ENCODE results near the gene PLEKHM2. TPM values are rescaled to one million over a fixed set of nuclear protein-coding genes. Genes with fewer than 3 reads are reported as not detected.

PLEKHM2 gene
- total RNA-seq, 1 experiment from 2014 or later: 45.9 TPM

GRCh38 chr1:15767941-15768340 lies 83.8 kb downstream of the PLEKHM2 start:
- no peak overlapping the region for H3K9ac ChIP-seq (ENCODE audit: extremely low read depth, insufficient read length, low read length)
- no peak overlapping the region for H3K4ac ChIP-seq (ENCODE audit: low read depth, low read length)
- no peak overlapping the region for H4K5ac ChIP-seq (ENCODE audit: insufficient read length, low read depth, low read length)
- no peak overlapping the region for H2BK12ac ChIP-seq (ENCODE audit: insufficient read length, low read depth, low read length)
- no peak overlapping the region for H2BK20ac ChIP-seq (ENCODE audit: low read depth, low read length, poor library complexity, severe bottlenecking)
- Mint-ChIP-seq H3K9me3 (no peaks in the 10 kb centered on the region), H3K4me1 (peaks cover 6 to 7% of the 10 kb centered on the region in 2 experiments; a peak in 3 of 4 replicates), H3K36me3 (ENCODE audit: insufficient read depth in 1 of 3, low read depth in 3 of 3) (peaks cover 47 to 72% (median 55%) of the 10 kb centered on the region in 3 experiments), H3K4me3 (no peak overlapping the region), H3K27me3 (ENCODE audit: low read depth) (no peaks in the 10 kb centered on the region), H3K27ac (no peak overlapping the region)
- no peak overlapping the region for H3K23ac ChIP-seq (ENCODE audit: insufficient read length, low read depth, low read length)
- H2AFZ ChIP-seq (ENCODE audit: low read length): no peak overlapping the region
- H3K79me1 ChIP-seq (ENCODE audit: insufficient read depth, low read depth, low read length, poor library complexity, severe bottlenecking): no peaks in the 10 kb centered on the region
- no peak overlapping the region for H2BK120ac ChIP-seq (ENCODE audit: low read depth, low read length, poor library complexity, severe bottlenecking)
- no peaks in the 10 kb centered on the region for H3K23me2 ChIP-seq (ENCODE audit: insufficient read length, low read depth, low read length, poor library complexity, severe bottlenecking)
- H3K79me2 ChIP-seq (ENCODE audit: insufficient read depth, low read length): no peaks in the 10 kb centered on the region; the same call in 1 of the 2 replicates
- no peak overlapping the region for H3K18ac ChIP-seq (ENCODE audit: insufficient read length, low read depth, low read length)
- no peak overlapping the region for H2AK5ac ChIP-seq (ENCODE audit: insufficient read length, low read length)
- no peak overlapping the region for H3K27ac ChIP-seq (ENCODE audit: insufficient read length, low read depth, low read length)
- no peaks in the 10 kb centered on the region for H3K9me3 ChIP-seq (ENCODE audit: control insufficient read depth, low read depth, low read length)
- no peak overlapping the region for H4K91ac ChIP-seq (ENCODE audit: insufficient read length, low read depth, low read length)
- no CpG with 5 or more reads among the region's 5 CpGs for WGBS (ENCODE audit: extremely low coverage, insufficient read length, low lambda C conversion rate)
- H4K8ac ChIP-seq (replicated peaks; ENCODE audit: insufficient read length, low read depth, low read length): no peak overlapping the region
- H3K14ac ChIP-seq (ENCODE audit: insufficient read depth, low read length): no peak overlapping the region
- no peak overlapping the region for H2BK15ac ChIP-seq (ENCODE audit: low read depth, low read length)
- no peak for TF ChIP-seq CTCF (conservative IDR thresholded peaks at IDR 0.05)
- no peak for DNase-seq
- no peak overlapping the region for H3T11ph ChIP-seq (ENCODE audit: low read length)
- no peak overlapping the region for H3K56ac ChIP-seq (ENCODE audit: insufficient read length, low read depth, low read length)
- no peaks in the 10 kb centered on the region for H3K27me3 ChIP-seq (ENCODE audit: insufficient read depth, low read length)
- no peak overlapping the region for H2BK5ac ChIP-seq (ENCODE audit: insufficient read length, low read length)
- no peaks in the 10 kb centered on the region for H3K4me1 ChIP-seq (ENCODE audit: insufficient read depth, low read length)
- H3K4me2 ChIP-seq (ENCODE audit: insufficient read depth, insufficient read length, low read length): no peak overlapping the region
- no peaks in the 10 kb centered on the region for H4K20me1 ChIP-seq (ENCODE audit: control insufficient read depth, insufficient read depth, insufficient read length)
